ENCODE measurements around the gene ST3GAL3. TPM values are rescaled to one million over a fixed set of nuclear protein-coding genes. Genes with fewer than 3 reads are reported as not detected.
A peak's percentile ranks its signal among the peaks of the same experiment; 100 is the strongest.
"Not testable (repeated sequence)": the region's sequence is repeated elsewhere in the genome, so short reads cannot be mapped to it uniquely, and the experiment has no call there.

ST3GAL3 gene
- polyA plus RNA-seq, 10 donors: 24.3 to 40.5 (median 32.2) TPM

- no peak for DNase-seq
Observed at GRCh38 chr1:43699281-43699680, 8.1 kb upstream of the ST3GAL3 start.

- no peak for DNase-seq
Observed at GRCh38 chr1:43703836-43704235, 3.5 kb upstream of the ST3GAL3 start.

- DNase-seq: peak in 1 of 3 donors; percentile 9
Observed at GRCh38 chr1:43704838-43705237, 2.5 kb upstream of the ST3GAL3 start.

- DNase-seq: peak in 1 of 3 donors; percentile 28
Observed at GRCh38 chr1:43705334-43705733, 2.0 kb upstream of the ST3GAL3 start.

- peak in 1 of 3 donors; percentile 13 for DNase-seq
Observed at GRCh38 chr1:43705982-43706597, 1.2 kb upstream of the ST3GAL3 start.

GRCh38 chr1:43706598-43707189, 642 bp upstream of the ST3GAL3 start:
- no peak for DNase-seq

GRCh38 chr1:43708002-43708410, 670 bp downstream of the ST3GAL3 start:
- peak in 1 of 3 donors; percentile 80 for DNase-seq

GRCh38 chr1:43711049-43711448, 3.7 kb downstream of the ST3GAL3 start:
- peak in 1 of 3 donors; percentile 47 for DNase-seq

GRCh38 chr1:43711524-43712386, 4.4 kb downstream of the ST3GAL3 start:
- DNase-seq: peak in 1 of 3 donors; percentile 48

GRCh38 chr1:43716559-43717281, 9.4 kb downstream of the ST3GAL3 start:
- peak in 1 of 3 donors; percentile 6 for DNase-seq

GRCh38 chr1:43719063-43719462, 11.7 kb downstream of the ST3GAL3 start:
- DNase-seq: no peak

- DNase-seq: not testable (repeated sequence)
Observed at GRCh38 chr1:43719670-43720419, 12.5 kb downstream of the ST3GAL3 start.

GRCh38 chr1:43722810-43723209, 15.5 kb downstream of the ST3GAL3 start:
- DNase-seq: no peak

- DNase-seq: no peak
Observed at GRCh38 chr1:43729816-43730463, 22.6 kb downstream of the ST3GAL3 start.

- peak in 1 of 3 donors; percentile 6 for DNase-seq
Observed at GRCh38 chr1:43731867-43732531, 24.7 kb downstream of the ST3GAL3 start.

- no peak for DNase-seq
Observed at GRCh38 chr1:43736819-43737218, 29.5 kb downstream of the ST3GAL3 start.

- no peak for DNase-seq
Observed at GRCh38 chr1:43742026-43742425, 34.7 kb downstream of the ST3GAL3 start.

- DNase-seq: no peak
Observed at GRCh38 chr1:43743206-43743605, 35.9 kb downstream of the ST3GAL3 start.

- no peak for DNase-seq
Observed at GRCh38 chr1:43747736-43748135, 40.4 kb downstream of the ST3GAL3 start.

GRCh38 chr1:43750083-43750482, 42.7 kb downstream of the ST3GAL3 start:
- no peak for DNase-seq

Data from muscle of back (tissue), 11 donors.